NT2/D1 (cell line): ENCODE data around the gene RGS2.

ENCODE experiments used
- DNase-seq: peaks from one replicate; pipeline ENCODE4 v3.0.0-alpha.2; 2011; ENCODE audit warnings: low read depth, low spot score
- H3K27me3 ChIP-seq: 2 replicates; pipeline ENCODE4 v1.6.0; 2011; ENCODE audit warnings: mild to moderate bottlenecking; ENCODE audit not compliant: insufficient read length, insufficient read depth
- H3K36me3 ChIP-seq: 2 replicates; pipeline ENCODE4 v1.6.1; 2011; ENCODE audit warnings: mild to moderate bottlenecking, low read length, mixed read lengths; ENCODE audit not compliant: insufficient read depth, insufficient read length
- H3K4me1 ChIP-seq: 2 replicates; pipeline ENCODE4 v1.5.1; 2011; ENCODE audit not compliant: insufficient read depth, insufficient read length
- H3K4me3 ChIP-seq: 2 replicates; pipeline ENCODE4 v1.5.1; 2011; ENCODE audit warnings: low read depth; ENCODE audit not compliant: insufficient read length
- H3K9ac ChIP-seq: 2 replicates; pipeline ENCODE4 v1.6.0; 2011; ENCODE audit warnings: low read depth; ENCODE audit not compliant: insufficient read length
- H3K9me3 ChIP-seq: 2 replicates; pipeline ENCODE4 v1.5.1; 2011; ENCODE audit warnings: mild to moderate bottlenecking, low read length; ENCODE audit not compliant: insufficient read depth
- SUZ12 ChIP-seq: IDR thresholded peaks from 2 replicates; pipeline ENCODE4 v1.6.1; 2011; ENCODE audit not compliant: insufficient read length, insufficient read depth; ENCODE audit errors: extremely low read depth
- YY1 ChIP-seq: IDR thresholded peaks from 2 replicates; pipeline ENCODE4 v1.6.1; 2011; ENCODE audit not compliant: insufficient read length, insufficient read depth
- ZNF274 ChIP-seq: IDR thresholded peaks from 2 replicates; pipeline ENCODE4 v1.6.1; 2011; ENCODE audit warnings: mild to moderate bottlenecking, low read depth, low read length

Gene RGS2

DNA sequence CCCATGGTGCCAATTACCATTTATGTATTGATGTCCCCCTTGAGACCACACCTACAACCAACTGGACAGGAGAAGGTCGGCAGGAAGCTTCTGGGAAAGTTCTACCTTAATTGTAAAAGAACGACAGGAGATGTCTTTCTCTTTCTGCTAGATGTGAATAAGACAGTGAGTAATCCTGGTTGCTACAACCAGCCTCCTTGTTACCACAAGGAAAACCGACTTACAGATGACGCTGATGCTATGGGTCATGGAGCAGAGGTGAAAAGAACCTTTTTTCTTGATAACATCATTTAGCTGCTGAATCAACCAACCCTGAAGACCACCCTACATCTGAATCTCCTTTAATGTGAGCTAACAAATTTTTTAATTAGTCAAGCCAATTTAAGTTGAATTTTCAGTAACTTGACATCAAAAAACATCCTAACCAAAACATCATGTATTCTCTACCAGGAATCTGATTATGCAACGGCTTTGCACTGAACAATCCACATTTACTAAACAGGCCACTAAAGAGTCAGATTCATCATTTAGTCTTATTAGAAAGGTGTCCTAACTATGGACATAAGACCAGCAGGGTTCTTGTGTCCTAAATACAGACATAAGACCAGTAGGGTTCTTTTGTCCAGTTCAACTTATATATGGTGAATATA is 23.0 kb downstream of the RGS2 start:
- Histone ChIP-seq H3K4me3 (no peak overlapping the region), H3K9ac (no peak overlapping the region), H3K27me3 (no peaks in the 10 kb centered on the region), H3K36me3 (no peaks in the 10 kb centered on the region), H3K4me1 (no peaks in the 10 kb centered on the region), H3K9me3 (no peaks in the 10 kb centered on the region)
- DNase-seq, result no peak
- no peak for TF ChIP-seq SUZ12
- TF ChIP-seq ZNF274, result no peak
- TF ChIP-seq YY1, result no peak

DNA sequence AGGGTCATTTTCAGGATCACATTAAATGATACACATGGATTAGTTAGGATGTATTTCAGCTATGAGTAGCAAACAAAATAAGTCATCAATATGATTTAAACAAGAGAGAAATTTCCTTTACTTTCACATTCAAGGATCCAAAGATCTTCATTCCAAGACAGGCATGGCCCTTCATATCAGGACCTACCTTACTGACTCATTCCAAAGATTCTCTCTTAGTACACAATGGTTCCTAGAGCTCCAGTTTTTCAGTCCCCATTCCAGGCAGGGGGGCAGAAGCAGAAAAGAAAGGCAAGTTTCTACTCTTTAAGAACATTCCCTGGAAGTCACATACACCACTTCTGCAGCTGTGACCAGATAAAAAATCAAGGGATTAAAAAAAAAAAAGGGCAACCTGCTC is 23.7 kb downstream of the RGS2 start:
- H3K9ac ChIP-seq, result no peak overlapping the region
- no peaks in the 10 kb centered on the region for H3K4me1 ChIP-seq
- no peaks in the 10 kb centered on the region for H3K36me3 ChIP-seq
- no peaks in the 10 kb centered on the region for H3K27me3 ChIP-seq
- TF ChIP-seq YY1 (no peak), ZNF274 (no peak), SUZ12 (no peak)
- DNase-seq, result no peak
- H3K9me3 ChIP-seq, result no peaks in the 10 kb centered on the region
- no peak overlapping the region for H3K4me3 ChIP-seq

GRCh38 chr1:192835116-192835515 is 26.3 kb downstream of the RGS2 start:
- Histone ChIP-seq H3K4me1 (no peaks in the 10 kb centered on the region), H3K4me3 (no peak overlapping the region), H3K9me3 (no peaks in the 10 kb centered on the region), H3K9ac (no peak overlapping the region), H3K36me3 (no peaks in the 10 kb centered on the region), H3K27me3 (no peaks in the 10 kb centered on the region)
- no peak for DNase-seq
- TF ChIP-seq ZNF274 (no peak), SUZ12 (no peak), YY1 (no peak)

DNA sequence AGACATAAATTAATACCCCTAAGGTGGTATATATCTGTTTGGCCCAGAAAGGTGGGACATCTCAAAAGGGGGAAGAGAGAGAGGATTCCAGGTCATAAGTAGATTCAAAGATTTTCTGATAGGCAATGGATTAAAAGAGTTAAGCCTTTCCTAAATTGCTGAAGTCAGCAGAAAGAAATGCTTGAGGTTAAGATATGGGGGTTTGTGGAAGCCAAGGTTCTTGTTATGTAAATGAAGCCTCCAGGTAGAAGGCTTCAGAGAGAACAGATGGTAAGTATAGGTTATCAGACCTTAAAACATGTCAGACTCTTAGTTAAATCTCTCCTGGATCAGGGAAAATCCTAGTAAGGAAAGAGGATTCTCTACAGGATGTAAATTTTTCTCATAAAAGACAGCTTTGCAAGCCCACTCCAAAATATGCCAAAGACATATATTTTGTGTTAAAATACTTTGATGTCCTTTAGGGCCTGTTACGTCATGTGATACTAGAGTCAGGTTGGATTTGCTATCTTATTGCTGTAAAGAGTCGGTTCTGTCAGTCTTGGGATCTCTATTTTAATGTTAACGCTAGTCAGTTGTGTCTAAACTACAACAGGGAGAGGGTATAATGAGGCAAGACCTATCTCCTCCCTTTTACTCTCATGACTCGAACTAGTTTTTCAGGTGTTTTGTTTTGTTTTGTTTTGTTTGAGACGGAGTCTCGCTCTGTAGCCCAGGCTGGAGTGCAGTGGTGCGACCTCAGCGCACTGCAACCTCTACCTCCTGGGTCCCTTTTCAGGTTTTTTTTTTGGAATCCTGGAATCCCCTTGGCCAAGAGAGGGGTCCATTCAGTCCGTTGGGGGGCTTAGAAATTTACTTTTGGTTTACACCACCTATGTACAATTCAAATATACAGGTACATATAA is 30.6 kb downstream of the RGS2 start:
- H3K9ac ChIP-seq, result no peak overlapping the region
- no peaks in the 10 kb centered on the region for H3K4me1 ChIP-seq
- H3K9me3 ChIP-seq, result no peaks in the 10 kb centered on the region
- no peak overlapping the region for H3K4me3 ChIP-seq
- no peaks in the 10 kb centered on the region for H3K27me3 ChIP-seq
- DNase-seq, result no peak
- TF ChIP-seq YY1, result no peak
- no peak for TF ChIP-seq ZNF274
- TF ChIP-seq SUZ12, result no peak
- H3K36me3 ChIP-seq, result no peaks in the 10 kb centered on the region

- H3K9ac ChIP-seq, result no peak overlapping the region
- no peak for DNase-seq
- no peaks in the 10 kb centered on the region for H3K9me3 ChIP-seq
Observed at GRCh38 chr1:192844360-192844759, 35.5 kb downstream of the RGS2 start.

DNA sequence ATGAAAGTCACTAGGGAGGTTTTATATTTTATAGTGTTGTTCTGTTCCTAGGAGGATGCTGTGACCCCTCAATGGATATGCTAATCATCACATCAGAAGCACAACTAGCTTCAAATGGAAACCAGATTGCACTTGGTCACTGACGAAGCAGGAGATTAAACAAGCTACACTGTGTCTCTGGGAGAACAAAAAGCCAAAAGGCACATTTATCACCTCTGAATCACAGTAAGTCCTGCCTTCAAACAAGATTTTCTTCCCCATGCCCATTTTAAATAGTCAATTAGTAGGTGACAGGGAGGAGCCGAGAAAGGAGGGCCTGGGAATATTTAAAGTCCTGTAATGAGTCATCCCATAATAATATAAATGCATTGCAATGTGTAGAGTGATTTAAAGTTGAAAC is 38.1 kb downstream of the RGS2 start:
- TF ChIP-seq SUZ12 (no peak), YY1 (no peak), ZNF274 (no peak)
- no peaks in the 10 kb centered on the region for H3K36me3 ChIP-seq
- no peaks in the 10 kb centered on the region for H3K9me3 ChIP-seq
- H3K4me3 ChIP-seq, result no peak overlapping the region
- no peak for DNase-seq
- H3K9ac ChIP-seq, result no peak overlapping the region
- peaks cover 2% of the 10 kb centered on the region for H3K4me1 ChIP-seq
- no peaks in the 10 kb centered on the region for H3K27me3 ChIP-seq

More at GRCh38 chr1:192844360-192844759, 35.5 kb downstream of the RGS2 start:
- H3K4me3 ChIP-seq, result no peak overlapping the region
- no peaks in the 10 kb centered on the region for H3K27me3 ChIP-seq
- H3K4me1 ChIP-seq, result peaks cover 2% of the 10 kb centered on the region
- no peaks in the 10 kb centered on the region for H3K36me3 ChIP-seq
- TF ChIP-seq SUZ12 (no peak), YY1 (no peak), ZNF274 (no peak)

DNA sequence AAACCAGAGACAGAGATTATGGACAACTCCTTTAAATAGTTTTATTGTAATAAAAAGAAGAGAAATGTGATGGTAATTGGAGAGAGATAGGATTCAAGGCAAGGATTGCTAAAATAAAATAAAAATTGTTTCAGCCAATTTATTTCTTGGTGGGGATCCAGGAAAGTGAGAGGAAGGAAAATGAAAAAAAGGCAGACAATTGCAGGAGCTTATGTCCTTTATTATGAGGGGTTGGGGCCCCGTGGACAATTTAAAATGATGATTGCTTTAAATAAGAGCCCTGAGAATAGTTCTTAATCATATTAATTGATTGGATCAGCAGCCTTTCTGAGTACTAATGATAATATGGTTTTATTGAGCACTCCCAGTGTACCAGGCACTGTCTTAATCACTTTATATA is 40.2 kb downstream of the RGS2 start:
- no peaks in the 10 kb centered on the region for H3K9me3 ChIP-seq
- H3K27me3 ChIP-seq, result no peaks in the 10 kb centered on the region
- peaks cover 2% of the 10 kb centered on the region for H3K4me1 ChIP-seq
- no peak overlapping the region for H3K9ac ChIP-seq
- no peak for DNase-seq
- no peak overlapping the region for H3K4me3 ChIP-seq
- H3K36me3 ChIP-seq, result no peaks in the 10 kb centered on the region
- TF ChIP-seq ZNF274 (no peak), SUZ12 (no peak)
